ENCODE data around the gene HSPA12A. TPM values are rescaled to one million over a fixed set of nuclear protein-coding genes. Genes with fewer than 3 reads are reported as not detected.

HSPA12A gene, protein sequence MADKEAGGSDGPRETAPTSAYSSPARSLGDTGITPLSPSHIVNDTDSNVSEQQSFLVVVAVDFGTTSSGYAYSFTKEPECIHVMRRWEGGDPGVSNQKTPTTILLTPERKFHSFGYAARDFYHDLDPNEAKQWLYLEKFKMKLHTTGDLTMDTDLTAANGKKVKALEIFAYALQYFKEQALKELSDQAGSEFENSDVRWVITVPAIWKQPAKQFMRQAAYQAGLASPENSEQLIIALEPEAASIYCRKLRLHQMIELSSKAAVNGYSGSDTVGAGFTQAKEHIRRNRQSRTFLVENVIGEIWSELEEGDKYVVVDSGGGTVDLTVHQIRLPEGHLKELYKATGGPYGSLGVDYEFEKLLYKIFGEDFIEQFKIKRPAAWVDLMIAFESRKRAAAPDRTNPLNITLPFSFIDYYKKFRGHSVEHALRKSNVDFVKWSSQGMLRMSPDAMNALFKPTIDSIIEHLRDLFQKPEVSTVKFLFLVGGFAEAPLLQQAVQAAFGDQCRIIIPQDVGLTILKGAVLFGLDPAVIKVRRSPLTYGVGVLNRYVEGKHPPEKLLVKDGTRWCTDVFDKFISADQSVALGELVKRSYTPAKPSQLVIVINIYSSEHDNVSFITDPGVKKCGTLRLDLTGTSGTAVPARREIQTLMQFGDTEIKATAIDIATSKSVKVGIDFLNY
- 9.6 and 11.0 TPM in 2 replicates for total RNA-seq (ENCODE audit: low replicate concordance)
- long read RNA-seq, partial matches to known transcripts = 2 of 9 reads
- long read RNA-seq, other reads (novel, unspliced or antisense) = 7 of 9 reads

DNA sequence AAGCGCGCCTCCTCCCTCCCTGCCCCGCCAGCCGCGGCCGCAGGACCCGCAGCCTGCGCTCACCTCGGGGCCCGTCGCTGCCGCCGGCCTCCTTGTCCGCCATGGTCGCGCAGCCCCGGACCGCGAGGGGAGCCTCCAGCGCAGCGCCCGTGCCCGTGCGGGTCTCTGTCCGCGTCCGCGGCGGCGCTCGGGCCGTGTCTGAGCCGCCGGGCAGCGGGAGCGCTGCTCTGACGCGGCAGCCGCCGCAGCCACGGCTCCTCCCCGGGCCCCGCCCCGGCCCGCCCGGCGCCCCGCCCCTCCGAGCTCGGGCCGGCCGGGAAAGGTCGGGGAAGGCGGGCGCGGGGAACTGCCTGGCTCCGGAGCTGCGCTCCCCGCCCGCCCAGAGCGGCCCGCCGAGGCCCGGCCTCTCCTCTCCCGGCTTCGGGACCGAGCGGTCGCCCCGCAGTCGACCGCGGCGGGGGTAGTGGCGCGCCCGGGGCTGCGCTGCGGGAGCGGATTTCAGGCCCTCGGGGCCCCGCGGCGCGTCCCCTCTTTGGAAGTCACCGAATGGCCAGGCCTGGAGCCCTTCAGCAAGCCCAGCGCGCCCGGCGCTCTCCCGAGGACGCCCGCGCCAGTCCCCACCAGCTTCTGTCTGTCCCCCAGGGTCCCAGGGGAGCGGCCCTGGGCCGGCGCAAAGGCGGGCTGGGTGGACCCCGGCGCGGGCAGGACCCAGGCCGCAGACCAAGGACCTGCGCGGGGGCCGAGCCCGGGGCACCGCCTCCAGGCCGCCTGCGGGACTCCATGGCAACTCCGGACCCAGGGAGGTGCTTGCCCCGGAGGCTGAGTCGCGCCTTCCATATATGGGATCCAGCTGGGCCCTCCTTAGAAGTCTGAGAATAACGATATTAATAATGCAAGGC lies at the start of gene HSPA12A:
TSS of gene HSPA12A (minus strand) at position 200 of the 899 bp plus-strand sequence. CDS start at position 103, 97 bp downstream.
- Mint-ChIP-seq H3K36me3 (no peaks in the 10 kb centered on the region), H3K27me3 (peaks cover 56% of the 10 kb centered on the region), H3K27ac (peak within 1 kb of the TSS; percentile 70), H3K4me1 (ENCODE audit: unreplicated experiment) (peaks cover 11% of the 10 kb centered on the region), H3K4me3 (peak within 1 kb of the TSS; percentile 86), H3K9me3 (no peaks in the 10 kb centered on the region)
- TF ChIP-seq, protein P1, sequence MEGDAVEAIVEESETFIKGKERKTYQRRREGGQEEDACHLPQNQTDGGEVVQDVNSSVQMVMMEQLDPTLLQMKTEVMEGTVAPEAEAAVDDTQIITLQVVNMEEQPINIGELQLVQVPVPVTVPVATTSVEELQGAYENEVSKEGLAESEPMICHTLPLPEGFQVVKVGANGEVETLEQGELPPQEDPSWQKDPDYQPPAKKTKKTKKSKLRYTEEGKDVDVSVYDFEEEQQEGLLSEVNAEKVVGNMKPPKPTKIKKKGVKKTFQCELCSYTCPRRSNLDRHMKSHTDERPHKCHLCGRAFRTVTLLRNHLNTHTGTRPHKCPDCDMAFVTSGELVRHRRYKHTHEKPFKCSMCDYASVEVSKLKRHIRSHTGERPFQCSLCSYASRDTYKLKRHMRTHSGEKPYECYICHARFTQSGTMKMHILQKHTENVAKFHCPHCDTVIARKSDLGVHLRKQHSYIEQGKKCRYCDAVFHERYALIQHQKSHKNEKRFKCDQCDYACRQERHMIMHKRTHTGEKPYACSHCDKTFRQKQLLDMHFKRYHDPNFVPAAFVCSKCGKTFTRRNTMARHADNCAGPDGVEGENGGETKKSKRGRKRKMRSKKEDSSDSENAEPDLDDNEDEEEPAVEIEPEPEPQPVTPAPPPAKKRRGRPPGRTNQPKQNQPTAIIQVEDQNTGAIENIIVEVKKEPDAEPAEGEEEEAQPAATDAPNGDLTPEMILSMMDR (conservative IDR thresholded peaks at IDR 0.05) = no peak
- DNase-seq (ENCODE audit: extremely low spot score, unreplicated experiment) = peak; percentile 81

DNA sequence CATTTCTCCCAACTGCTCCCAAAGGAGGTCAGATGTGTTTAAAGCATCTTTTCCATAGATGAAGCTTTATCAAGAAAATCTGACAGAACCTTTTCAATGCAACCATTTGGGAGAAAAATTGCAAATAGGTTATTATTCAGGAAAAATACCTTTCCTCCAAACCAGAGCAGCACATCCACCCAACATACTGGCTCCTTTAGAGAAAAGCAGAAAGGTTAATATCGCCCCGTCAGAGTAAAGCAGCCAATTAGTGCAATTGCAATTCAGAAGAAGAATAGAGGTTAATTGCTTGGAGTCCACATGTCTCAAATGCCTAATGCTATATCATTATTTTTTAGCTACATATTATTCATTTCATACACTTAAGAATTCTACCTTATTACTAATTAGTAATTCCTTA lies 48.9 kb upstream of the HSPA12A start:
- no peak for DNase-seq (ENCODE audit: extremely low spot score, unreplicated experiment)
- H3K36me3 Mint-ChIP-seq = no peaks in the 10 kb centered on the region
- no peaks in the 10 kb centered on the region for H3K9me3 Mint-ChIP-seq
- peaks cover 30% of the 10 kb centered on the region for H3K27me3 Mint-ChIP-seq
- H3K27ac Mint-ChIP-seq = no peak overlapping the region
- H3K4me3 Mint-ChIP-seq = no peak overlapping the region
- H3K4me1 Mint-ChIP-seq (ENCODE audit: unreplicated experiment) = peaks cover 4% of the 10 kb centered on the region
- TF ChIP-seq, protein P1 (conservative IDR thresholded peaks at IDR 0.05) = no peak

DNA sequence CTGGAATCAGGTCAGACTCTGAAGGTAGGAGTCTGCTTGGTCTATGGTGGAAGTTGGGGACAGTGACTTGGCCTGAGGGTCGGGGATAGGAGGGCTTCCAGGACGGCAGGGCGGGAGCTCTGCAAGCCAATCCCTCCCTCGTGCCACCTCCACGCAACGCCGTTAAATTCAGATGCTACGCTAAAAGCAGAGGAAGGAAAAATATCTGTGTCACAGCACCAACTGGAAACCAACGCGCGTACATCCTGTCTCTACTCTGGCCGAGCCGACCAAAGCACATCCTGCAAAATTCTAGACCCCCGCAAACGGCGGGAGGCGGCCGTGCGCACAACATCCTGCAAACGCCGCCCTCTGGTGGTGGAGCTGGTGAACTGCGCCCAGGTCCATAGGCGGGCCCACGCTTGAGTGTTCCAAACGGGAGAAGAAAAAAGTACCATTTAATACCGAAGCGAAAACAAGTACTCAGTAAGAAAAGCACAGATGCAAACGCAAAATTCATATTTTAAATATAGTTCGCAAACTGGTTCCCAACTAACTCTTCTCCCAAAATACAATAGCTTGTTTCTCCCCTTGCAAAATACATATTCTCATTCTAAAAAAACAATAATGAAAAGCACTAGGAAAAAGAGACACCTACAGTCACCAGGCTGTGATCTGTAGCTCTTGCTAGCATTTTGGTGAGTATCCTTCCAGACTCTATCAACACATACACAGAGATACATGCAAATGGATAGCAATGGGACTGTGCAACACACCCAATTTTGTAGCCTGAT lies 45.7 kb upstream of the HSPA12A start:
- no peaks in the 10 kb centered on the region for H3K9me3 Mint-ChIP-seq
- peak; percentile 88 for DNase-seq (ENCODE audit: extremely low spot score, unreplicated experiment)
- H3K4me3 Mint-ChIP-seq = peak overlapping the region; percentile 77
- TF ChIP-seq, protein P1 (conservative IDR thresholded peaks at IDR 0.05) = peak; percentile 100
- peaks cover 24% of the 10 kb centered on the region for H3K27me3 Mint-ChIP-seq
- no peak overlapping the region for H3K27ac Mint-ChIP-seq
- peaks cover 4% of the 10 kb centered on the region for H3K4me1 Mint-ChIP-seq (ENCODE audit: unreplicated experiment)
- no peaks in the 10 kb centered on the region for H3K36me3 Mint-ChIP-seq

DNA sequence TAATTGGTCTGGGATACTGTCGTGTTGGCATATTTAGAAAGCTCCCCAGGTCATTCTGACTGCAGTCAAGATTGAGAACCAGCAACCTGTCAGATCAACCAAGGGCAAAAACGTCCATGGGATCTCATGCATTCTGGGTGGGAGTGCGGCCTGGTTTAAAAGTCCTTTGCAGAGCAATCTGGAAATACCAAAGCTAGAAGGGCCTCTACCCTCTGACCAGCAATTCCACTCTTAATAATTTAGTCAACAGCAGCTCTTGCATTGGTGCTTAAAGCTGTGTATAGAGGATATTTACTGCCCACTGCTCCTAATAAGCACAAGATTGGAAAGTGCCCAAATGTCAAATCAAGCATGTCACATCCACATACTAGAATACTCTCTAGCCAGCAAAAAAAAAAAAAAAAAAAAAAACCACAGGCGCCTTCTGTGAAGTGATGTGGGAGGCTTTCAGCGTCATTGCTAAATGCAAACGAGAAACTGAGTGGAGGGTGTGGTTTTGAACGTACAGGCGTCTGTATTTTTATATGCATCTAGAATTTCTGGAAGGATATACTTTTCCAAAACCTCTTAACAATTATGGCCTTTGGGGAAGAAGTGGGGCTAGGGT lies 44.8 kb upstream of the HSPA12A start:
- Mint-ChIP-seq H3K9me3 (no peaks in the 10 kb centered on the region), H3K4me3 (no peak overlapping the region), H3K4me1 (ENCODE audit: unreplicated experiment) (peaks cover 4% of the 10 kb centered on the region), H3K27me3 (peaks cover 20% of the 10 kb centered on the region), H3K36me3 (no peaks in the 10 kb centered on the region), H3K27ac (no peak overlapping the region)
- no peak for DNase-seq (ENCODE audit: extremely low spot score, unreplicated experiment)
- TF ChIP-seq, protein P1 (conservative IDR thresholded peaks at IDR 0.05) = no peak

All from type B pancreatic cell (in vitro differentiated cells).